HEK293 (cell line): ENCODE measurements around the gene ZNF644.

Experiments
- CTCF ChIA-PET: fragments of 350-600 bp; formaldehyde crosslinking; extraction: SDS; loops from one replicate; lab custom pipeline; 2021; ENCODE audit warnings: antibody characterized with exemption; lab: Yijun Ruan, JAX
- POLR2A ChIA-PET: fragments of 300-600 bp; formaldehyde crosslinking; extraction: SDS; loops from one replicate; lab custom pipeline; 2020; ENCODE audit warnings: antibody characterized with exemption, inconsistent platforms; lab: Yijun Ruan, JAX
- H3K27ac ChIP-seq: fragments of 200-500 bp; sonication (Bioruptor generic); 2 replicates; pipeline ENCODE4 v1.5.1; 2014; ENCODE audit warnings: low read depth, low read length, control low read depth, inconsistent platforms; ENCODE audit errors: extremely low read depth
- H3K36me3 ChIP-seq, 2 experiments: fragments of 200-500 bp in 1 of 2; sonication (Bioruptor generic) in 1 of 2; 1 replicate in 1 of 2; 2 replicates in 1 of 2; pipeline ENCODE4 v1.5.1; 2014 to 2017; ENCODE audit warnings: inconsistent platforms in 2 of 2, low read length in 2 of 2; ENCODE audit not compliant: control insufficient read depth in 2 of 2, insufficient read depth in 1 of 2
- H3K4me1 ChIP-seq: fragments of 200-500 bp; sonication (Bioruptor generic); 2 replicates; pipeline ENCODE4 v1.5.1; 2014; ENCODE audit warnings: mild to moderate bottlenecking, low read length, inconsistent platforms; ENCODE audit not compliant: control insufficient read depth, insufficient read depth
- H3K4me3 ChIP-seq: 2 replicates; pipeline ENCODE4 v1.5.1; 2011; ENCODE audit warnings: low read depth, mild to moderate bottlenecking, control low read depth, low read length, moderate library complexity
- H3K9me3 ChIP-seq: fragments of 200-500 bp; sonication (Bioruptor generic); 2 replicates; pipeline ENCODE4 v1.5.1; 2014; ENCODE audit warnings: low read depth, low read length, inconsistent platforms; ENCODE audit not compliant: control insufficient read depth, insufficient read depth
- GFI1B ChIP-seq: fragments of 450-650 bp; formaldehyde crosslinking; IDR thresholded peaks from 2 replicates; pipeline ENCODE4 v1.5.1; 2016; ENCODE audit warnings: missing biosample characterization, missing genetic modification characterization
- GLI4 ChIP-seq: fragments of 450-650 bp; formaldehyde crosslinking; IDR thresholded peaks from 2 replicates; pipeline ENCODE4 v1.5.1; 2016; ENCODE audit warnings: missing biosample characterization, missing genetic modification characterization
- INSM2 ChIP-seq: fragments of 450-650 bp; formaldehyde crosslinking; IDR thresholded peaks from 2 replicates; pipeline ENCODE4 v1.5.1; 2016; ENCODE audit warnings: missing biosample characterization, missing genetic modification characterization
- SCRT2 ChIP-seq: fragments of 450-650 bp; formaldehyde crosslinking; IDR thresholded peaks from 2 replicates; pipeline ENCODE4 v1.5.1; 2016; ENCODE audit warnings: missing biosample characterization, missing genetic modification characterization
- ZBTB11 ChIP-seq: fragments of 450-650 bp; formaldehyde crosslinking; conservative IDR thresholded peaks from 2 replicates; pipeline ENCODE4 v1.5.1; 2016; ENCODE audit warnings: low read depth, missing biosample characterization, missing genetic modification characterization
- ZNF114 ChIP-seq: fragments of 450-650 bp; formaldehyde crosslinking; IDR thresholded peaks from 2 replicates; pipeline ENCODE4 v1.5.0; 2017; ENCODE audit warnings: missing biosample characterization, missing genetic modification characterization
- ZNF155 ChIP-seq: fragments of 450-650 bp; formaldehyde crosslinking; IDR thresholded peaks from 2 replicates; pipeline ENCODE4 v1.5.1; 2016; ENCODE audit warnings: missing biosample characterization, missing genetic modification characterization
- ZNF266 ChIP-seq: fragments of 450-650 bp; formaldehyde crosslinking; IDR thresholded peaks from 2 replicates; pipeline ENCODE4 v1.5.1; 2016; ENCODE audit warnings: missing biosample characterization, missing genetic modification characterization, low read depth
- ZNF394 ChIP-seq: fragments of 450-650 bp; formaldehyde crosslinking; IDR thresholded peaks from 2 replicates; pipeline ENCODE4 v1.5.1; 2016; ENCODE audit warnings: missing biosample characterization, missing genetic modification characterization, mild to moderate bottlenecking, moderate library complexity, borderline replicate concordance
- ZNF398 ChIP-seq: fragments of 450-650 bp; formaldehyde crosslinking; IDR thresholded peaks from 2 replicates; pipeline ENCODE4 v1.5.1; 2017; ENCODE audit warnings: missing biosample characterization, missing genetic modification characterization
- ZNF621 ChIP-seq: fragments of 450-650 bp; formaldehyde crosslinking; IDR thresholded peaks from 2 replicates; pipeline ENCODE4 v1.5.1; 2017; ENCODE audit warnings: missing biosample characterization, missing genetic modification characterization
- ZNF626 ChIP-seq: fragments of 450-650 bp; sonication (Bioruptor Pico); formaldehyde crosslinking; IDR thresholded peaks from 2 replicates; pipeline ENCODE4 v1.5.1; 2018; ENCODE audit warnings: missing biosample characterization, missing genetic modification characterization, inconsistent platforms
- ZNF707 ChIP-seq: fragments of 450-650 bp; formaldehyde crosslinking; IDR thresholded peaks from 2 replicates; pipeline ENCODE4 v1.5.1; 2016; ENCODE audit warnings: missing biosample characterization, missing genetic modification characterization
- ZNF791 ChIP-seq: fragments of 450-650 bp; formaldehyde crosslinking; IDR thresholded peaks from 2 replicates; pipeline ENCODE4 v1.5.1; 2016; ENCODE audit warnings: missing biosample characterization, missing genetic modification characterization
- ZNF830 ChIP-seq: fragments of 450-650 bp; IDR thresholded peaks from 2 replicates; pipeline ENCODE4 v1.5.0; 2018; ENCODE audit warnings: missing biosample characterization, missing genetic modification characterization, low read depth, mild to moderate bottlenecking, moderate library complexity
- TF ChIP-seq, protein P1 (sequence below): fragments of 450-650 bp; formaldehyde crosslinking; IDR thresholded peaks from 2 replicates; pipeline ENCODE4 v1.5.1; 2016; ENCODE audit warnings: missing biosample characterization, missing genetic modification characterization, borderline replicate concordance
- TF ChIP-seq, protein P2 (sequence below): fragments of 450-650 bp; formaldehyde crosslinking; IDR thresholded peaks from 2 replicates; pipeline ENCODE4 v1.5.1; 2017; ENCODE audit warnings: missing biosample characterization, missing genetic modification characterization
- TF ChIP-seq, protein P3 (sequence below): fragments of 450-650 bp; formaldehyde crosslinking; IDR thresholded peaks from 2 replicates; pipeline ENCODE4 v1.5.1; 2016; ENCODE audit warnings: missing biosample characterization, missing genetic modification characterization

ZNF644 gene

DNA sequence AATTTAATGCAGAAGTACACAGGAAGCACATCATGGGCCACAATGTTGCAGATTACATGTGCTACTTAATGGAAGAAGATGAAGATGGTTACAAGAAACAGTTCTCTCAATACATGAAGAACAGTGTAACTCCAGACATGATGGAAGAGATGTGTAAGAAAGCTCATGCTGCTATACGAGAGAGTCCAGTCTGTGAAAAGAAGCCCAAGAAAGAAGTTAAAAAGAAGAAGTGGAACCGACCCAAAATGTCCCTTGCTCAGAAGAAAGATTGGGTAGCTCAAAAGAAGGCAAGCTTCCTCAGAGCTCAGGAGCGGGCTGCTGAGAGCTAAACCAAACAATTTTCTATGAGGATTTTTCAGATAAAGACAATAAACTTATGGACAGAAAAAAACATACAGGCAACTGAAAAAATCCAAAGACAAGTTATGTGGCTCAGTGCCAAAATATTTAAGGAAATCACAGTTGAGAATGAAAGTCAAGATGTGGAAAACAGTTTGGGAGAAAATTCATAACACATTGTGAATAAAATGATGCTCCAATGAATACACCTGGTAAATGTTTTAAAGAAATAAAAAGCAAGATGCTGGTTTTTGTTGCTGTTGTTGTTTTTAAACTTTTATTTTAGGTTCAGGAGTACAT is 2.8 kb upstream of the ZNF644 start (continued):
- TF ChIP-seq ZNF830 (tag by site-specific recombination) (no peak), ZNF791 (tag by site-specific recombination) (no peak)

GRCh38 chr1:91022518-91022929 is 689 bp upstream of the ZNF644 start:
- H3K36me3 ChIP-seq = peaks cover 0 to 23% of the 10 kb centered on the region in 2 experiments; a peak in 1 of 3 replicates
- ChIA-PET POLR2A (interaction anchor here (0.6 to 2.1 kb wide), 11 partner anchors 11 to 184 kb away, joined by 3 to 12 read pairs (median 3); no protein-coding TSS in a partner anchor), CTCF (no interaction called here)
- no peaks in the 10 kb centered on the region for H3K9me3 ChIP-seq
- H3K4me3 ChIP-seq = peak overlapping the region; percentile 97
- no peaks in the 10 kb centered on the region for H3K4me1 ChIP-seq
- H3K27ac ChIP-seq = peak overlapping the region; percentile 100
- TF ChIP-seq SCRT2 (tag by site-specific recombination) (peak; percentile 65; the same call in 1 of the 2 replicates), ZNF394 (tag by site-specific recombination) (no peak), ZNF626 (tag by site-specific recombination) (no peak), ZNF707 (tag by site-specific recombination) (no peak), GFI1B (tag by site-specific recombination) (no peak), INSM2 (tag by site-specific recombination) (no peak), ZNF398 (tag by site-specific recombination) (no peak), ZNF155 (tag by site-specific recombination) (no peak), ZNF621 (tag by site-specific recombination) (no peak), GLI4 (tag by site-specific recombination) (no peak), ZNF266 (tag by site-specific recombination) (no peak), ZNF114 (tag by site-specific recombination) (no peak), ZBTB11 (tag by site-specific recombination) (no peak)
- TF ChIP-seq, protein P1, sequence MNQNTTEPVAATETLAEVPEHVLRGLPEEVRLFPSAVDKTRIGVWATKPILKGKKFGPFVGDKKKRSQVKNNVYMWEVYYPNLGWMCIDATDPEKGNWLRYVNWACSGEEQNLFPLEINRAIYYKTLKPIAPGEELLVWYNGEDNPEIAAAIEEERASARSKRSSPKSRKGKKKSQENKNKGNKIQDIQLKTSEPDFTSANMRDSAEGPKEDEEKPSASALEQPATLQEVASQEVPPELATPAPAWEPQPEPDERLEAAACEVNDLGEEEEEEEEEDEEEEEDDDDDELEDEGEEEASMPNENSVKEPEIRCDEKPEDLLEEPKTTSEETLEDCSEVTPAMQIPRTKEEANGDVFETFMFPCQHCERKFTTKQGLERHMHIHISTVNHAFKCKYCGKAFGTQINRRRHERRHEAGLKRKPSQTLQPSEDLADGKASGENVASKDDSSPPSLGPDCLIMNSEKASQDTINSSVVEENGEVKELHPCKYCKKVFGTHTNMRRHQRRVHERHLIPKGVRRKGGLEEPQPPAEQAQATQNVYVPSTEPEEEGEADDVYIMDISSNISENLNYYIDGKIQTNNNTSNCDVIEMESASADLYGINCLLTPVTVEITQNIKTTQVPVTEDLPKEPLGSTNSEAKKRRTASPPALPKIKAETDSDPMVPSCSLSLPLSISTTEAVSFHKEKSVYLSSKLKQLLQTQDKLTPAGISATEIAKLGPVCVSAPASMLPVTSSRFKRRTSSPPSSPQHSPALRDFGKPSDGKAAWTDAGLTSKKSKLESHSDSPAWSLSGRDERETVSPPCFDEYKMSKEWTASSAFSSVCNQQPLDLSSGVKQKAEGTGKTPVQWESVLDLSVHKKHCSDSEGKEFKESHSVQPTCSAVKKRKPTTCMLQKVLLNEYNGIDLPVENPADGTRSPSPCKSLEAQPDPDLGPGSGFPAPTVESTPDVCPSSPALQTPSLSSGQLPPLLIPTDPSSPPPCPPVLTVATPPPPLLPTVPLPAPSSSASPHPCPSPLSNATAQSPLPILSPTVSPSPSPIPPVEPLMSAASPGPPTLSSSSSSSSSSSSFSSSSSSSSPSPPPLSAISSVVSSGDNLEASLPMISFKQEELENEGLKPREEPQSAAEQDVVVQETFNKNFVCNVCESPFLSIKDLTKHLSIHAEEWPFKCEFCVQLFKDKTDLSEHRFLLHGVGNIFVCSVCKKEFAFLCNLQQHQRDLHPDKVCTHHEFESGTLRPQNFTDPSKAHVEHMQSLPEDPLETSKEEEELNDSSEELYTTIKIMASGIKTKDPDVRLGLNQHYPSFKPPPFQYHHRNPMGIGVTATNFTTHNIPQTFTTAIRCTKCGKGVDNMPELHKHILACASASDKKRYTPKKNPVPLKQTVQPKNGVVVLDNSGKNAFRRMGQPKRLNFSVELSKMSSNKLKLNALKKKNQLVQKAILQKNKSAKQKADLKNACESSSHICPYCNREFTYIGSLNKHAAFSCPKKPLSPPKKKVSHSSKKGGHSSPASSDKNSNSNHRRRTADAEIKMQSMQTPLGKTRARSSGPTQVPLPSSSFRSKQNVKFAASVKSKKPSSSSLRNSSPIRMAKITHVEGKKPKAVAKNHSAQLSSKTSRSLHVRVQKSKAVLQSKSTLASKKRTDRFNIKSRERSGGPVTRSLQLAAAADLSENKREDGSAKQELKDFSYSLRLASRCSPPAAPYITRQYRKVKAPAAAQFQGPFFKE (tag by site-specific recombination) = no peak
- TF ChIP-seq, protein P2, sequence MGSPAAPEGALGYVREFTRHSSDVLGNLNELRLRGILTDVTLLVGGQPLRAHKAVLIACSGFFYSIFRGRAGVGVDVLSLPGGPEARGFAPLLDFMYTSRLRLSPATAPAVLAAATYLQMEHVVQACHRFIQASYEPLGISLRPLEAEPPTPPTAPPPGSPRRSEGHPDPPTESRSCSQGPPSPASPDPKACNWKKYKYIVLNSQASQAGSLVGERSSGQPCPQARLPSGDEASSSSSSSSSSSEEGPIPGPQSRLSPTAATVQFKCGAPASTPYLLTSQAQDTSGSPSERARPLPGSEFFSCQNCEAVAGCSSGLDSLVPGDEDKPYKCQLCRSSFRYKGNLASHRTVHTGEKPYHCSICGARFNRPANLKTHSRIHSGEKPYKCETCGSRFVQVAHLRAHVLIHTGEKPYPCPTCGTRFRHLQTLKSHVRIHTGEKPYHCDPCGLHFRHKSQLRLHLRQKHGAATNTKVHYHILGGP (tag by site-specific recombination) = no peak
- TF ChIP-seq, protein P3, sequence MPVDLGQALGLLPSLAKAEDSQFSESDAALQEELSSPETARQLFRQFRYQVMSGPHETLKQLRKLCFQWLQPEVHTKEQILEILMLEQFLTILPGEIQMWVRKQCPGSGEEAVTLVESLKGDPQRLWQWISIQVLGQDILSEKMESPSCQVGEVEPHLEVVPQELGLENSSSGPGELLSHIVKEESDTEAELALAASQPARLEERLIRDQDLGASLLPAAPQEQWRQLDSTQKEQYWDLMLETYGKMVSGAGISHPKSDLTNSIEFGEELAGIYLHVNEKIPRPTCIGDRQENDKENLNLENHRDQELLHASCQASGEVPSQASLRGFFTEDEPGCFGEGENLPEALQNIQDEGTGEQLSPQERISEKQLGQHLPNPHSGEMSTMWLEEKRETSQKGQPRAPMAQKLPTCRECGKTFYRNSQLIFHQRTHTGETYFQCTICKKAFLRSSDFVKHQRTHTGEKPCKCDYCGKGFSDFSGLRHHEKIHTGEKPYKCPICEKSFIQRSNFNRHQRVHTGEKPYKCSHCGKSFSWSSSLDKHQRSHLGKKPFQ = no peak
